GM12878 (cell line): ENCODE measurements around the gene PASK. TPM values are rescaled to one million over a fixed set of nuclear protein-coding genes. Genes with fewer than 3 reads are reported as not detected.

Experiments used
- ATAC-seq: fragments of 200-7000 bp; cut with Tn5 transposase; 3 replicates; pipeline ENCODE4 v1.9.1; 2020; ENCODE audit warnings: mild to moderate bottlenecking, moderate library complexity
- BruUV-seq: library from RNA; stranded (reverse); fragments of 400-500 nt; replicated peaks from 2 replicates; lab custom pipeline; 2021; lab: Mats Ljungman, UMichigan
- CTCF ChIA-PET: fragments of 300-600 bp; sonication (Branson Sonifier 250); formaldehyde crosslinking; extraction: SDS; loops from one replicate; lab custom pipeline; 2021; ENCODE audit warnings: inconsistent platforms; lab: Yijun Ruan, JAX
- POLR2A ChIA-PET: fragments of 350-600 bp; formaldehyde crosslinking; extraction: SDS; loops from one replicate; lab custom pipeline; 2021; ENCODE audit warnings: inconsistent platforms; lab: Charles Lee
- RAD21 ChIA-PET: fragments of 300-600 bp; sonication (Branson Sonifier 250); formaldehyde crosslinking; loops from one replicate; lab custom pipeline; 2023; ENCODE audit warnings: antibody characterized with exemption; ENCODE audit not compliant: unreplicated experiment; lab: Charles Lee
- SMC1A ChIA-PET: fragments of 300-600 bp; sonication (Branson Sonifier 250); formaldehyde crosslinking; loops from one replicate; lab custom pipeline; 2023; ENCODE audit not compliant: unreplicated experiment, uncharacterized antibody; lab: Charles Lee
- DNase-seq: peaks from one replicate; pipeline ENCODE4 v3.0.0-alpha.2; 2011; ENCODE audit warnings: low read depth, low spot score
- FAIRE-seq: peaks from 3 replicates; lab custom pipeline; 2011; peaks lifted over from hg19 to GRCh38; lab: Jason Lieb, UNC
- H2AFZ ChIP-seq: 2 replicates; pipeline ENCODE4 v1.6.0; 2011; ENCODE audit warnings: low read depth, low read length, control low read depth; ENCODE audit not compliant: control insufficient read depth
- H3K27ac ChIP-seq: 2 replicates; pipeline ENCODE4 v1.5.1; 2011; ENCODE audit warnings: control low read depth; ENCODE audit not compliant: control insufficient read depth, insufficient read depth
- H3K27me3 ChIP-seq, 2 experiments: replicated peaks in 1 of 2; 2 replicates each; pipeline versions ENCODE4 v1.6.0 to v1.6.1; 2011; ENCODE audit warnings: low read length in 1 of 2; ENCODE audit not compliant: control insufficient read depth in 2 of 2, insufficient read depth in 2 of 2
- H3K36me3 ChIP-seq, 2 experiments: 2 replicates each; pipeline ENCODE4 v1.5.1; 2011; ENCODE audit warnings: low read length in 1 of 2; ENCODE audit not compliant: control insufficient read depth in 2 of 2, insufficient read depth in 2 of 2
- H3K4me1 ChIP-seq: 2 replicates; pipeline ENCODE4 v1.6.1; 2011; ENCODE audit warnings: mild to moderate bottlenecking, low read length, moderate library complexity, mixed read lengths; ENCODE audit not compliant: control insufficient read depth, insufficient read depth
- H3K4me2 ChIP-seq: 2 replicates; pipeline ENCODE4 v1.6.0; 2011; ENCODE audit warnings: control low read depth; ENCODE audit not compliant: control insufficient read depth, insufficient read depth
- H3K4me3 ChIP-seq: fragments of 200-600 bp; sonication (generic); 2 replicates; pipeline ENCODE4 v1.5.1; 2016
- H3K79me2 ChIP-seq: 2 replicates; pipeline ENCODE4 v1.6.0; 2011; ENCODE audit warnings: low read length; ENCODE audit not compliant: control insufficient read depth, insufficient read depth
- H3K9ac ChIP-seq: 2 replicates; pipeline ENCODE4 v1.8.0; 2011; ENCODE audit warnings: low read length, control low read depth, mixed read lengths; ENCODE audit not compliant: control insufficient read depth, insufficient read depth
- H3K9me3 ChIP-seq: replicated peaks from 3 replicates; pipeline ENCODE4 v1.5.1; 2011; ENCODE audit warnings: mild to moderate bottlenecking, low read length; ENCODE audit not compliant: control insufficient read depth, insufficient read depth
- H4K20me1 ChIP-seq: 2 replicates; pipeline ENCODE4 v1.6.0; 2011; ENCODE audit not compliant: control insufficient read depth, insufficient read depth
- BACH1 ChIP-seq: fragments of 450-650 bp; IDR thresholded peaks from 2 replicates; pipeline ENCODE4 v1.6.1; 2017; ENCODE audit warnings: mild to moderate bottlenecking, borderline replicate concordance
- CHD4 ChIP-seq: fragments of 200-600 bp; sonication (generic); IDR thresholded peaks from 2 replicates; pipeline ENCODE4 v1.6.1; 2016; ENCODE audit warnings: mild to moderate bottlenecking
- E2F8 ChIP-seq: fragments of 450-650 bp; IDR thresholded peaks from 2 replicates; pipeline ENCODE4 v1.6.1; 2018; ENCODE audit warnings: mild to moderate bottlenecking, low read depth, moderate library complexity; ENCODE audit not compliant: partially characterized antibody
- ESRRA ChIP-seq: IDR thresholded peaks from 2 replicates; pipeline ENCODE4 v1.6.1; 2012; ENCODE audit warnings: mild to moderate bottlenecking, low read length, improper control_type of control experiment
- FOXM1 ChIP-seq: IDR thresholded peaks from 2 replicates; pipeline ENCODE4 v1.6.1; 2012; ENCODE audit warnings: low read depth, mild to moderate bottlenecking, inconsistent platforms, low read length, moderate library complexity
- IRF3 ChIP-seq: fragments of 450-650 bp; IDR thresholded peaks from 2 replicates; pipeline ENCODE4 v1.6.1; 2014; ENCODE audit warnings: mild to moderate bottlenecking
- KAT2A ChIP-seq: conservative IDR thresholded peaks from 2 replicates; pipeline ENCODE4 v1.6.1; 2011; ENCODE audit warnings: low read depth, low read length; ENCODE audit not compliant: control insufficient read depth
- MEF2A ChIP-seq: IDR thresholded peaks from 2 replicates; pipeline ENCODE4 v1.6.1; 2011; ENCODE audit warnings: low read depth, mild to moderate bottlenecking, low read length, moderate library complexity; ENCODE audit not compliant: insufficient read depth
- MTA2 ChIP-seq: fragments of 450-650 bp; IDR thresholded peaks from 2 replicates; pipeline ENCODE4 v1.6.1; 2016; ENCODE audit warnings: low read depth, mild to moderate bottlenecking, moderate library complexity
- NFIC ChIP-seq: IDR thresholded peaks from 2 replicates; pipeline ENCODE4 v1.6.1; 2012; ENCODE audit warnings: low read depth, mild to moderate bottlenecking, inconsistent platforms, low read length, moderate library complexity
- RCOR1 ChIP-seq: conservative IDR thresholded peaks from 2 replicates; pipeline ENCODE4 v1.6.1; 2012; ENCODE audit warnings: low read depth, low read length, improper control_type of control experiment
- TAF1 ChIP-seq: IDR thresholded peaks from 2 replicates; pipeline ENCODE4 v1.6.1; 2011; ENCODE audit warnings: mild to moderate bottlenecking, low read depth, low read length, borderline replicate concordance
- ZNF207 ChIP-seq: fragments of 450-650 bp; IDR thresholded peaks from 2 replicates; pipeline ENCODE4 v1.6.1; 2014; ENCODE audit warnings: antibody characterized with exemption, mild to moderate bottlenecking, borderline replicate concordance
- ZZZ3 ChIP-seq: IDR thresholded peaks from 2 replicates; pipeline ENCODE4 v1.6.1; 2011; ENCODE audit warnings: low read depth; ENCODE audit not compliant: control insufficient read depth, insufficient read length
- WGBS: methylation state at CpG from one replicate; pipeline ENCODE4 v1.1.6; 2016; ENCODE audit warnings: low lambda C conversion rate; ENCODE audit not compliant: insufficient replicate concordance, insufficient coverage; ENCODE audit errors: missing lambda C conversion rate; 5-methylcytosine and 5-hydroxymethylcytosine counted together
- in situ Hi-C: fragments of 300-500 bp; cut with MboI; formaldehyde crosslinking; loops from 9 replicates; pipeline ENCODE4 v1.14.3; 2018; ENCODE audit warnings: mixed read lengths
- intact Hi-C: fragments of 100-400 bp; cut with micrococcal nuclease; formaldehyde crosslinking; loops from one replicate; pipeline ENCODE4 v1.14.2; 2022; ENCODE audit not compliant: unreplicated experiment
- polyA plus RNA-seq, 11 experiments: library from polyadenylated mRNA; depleted of rRNA in 4 of 11; unstranded in 6 of 11; stranded (reverse) in 5 of 11; fragments of >200 nt; fragmentation: Nextera tagmentation in 4 of 11; fragmentation: Illumina TruSeq in 1 of 11; extraction: Ambion mirVana in 4 of 11; extraction: Trizol in 1 of 11; gene quantifications; 1 replicate in 1 of 11; 2 replicates in 10 of 11; pipeline versions ENCODE4 v1.2.1 to v1.2.3, GENCODE V29; 2011 to 2016; ENCODE audit warnings: inconsistent platforms in 2 of 11, missing spikeins in 2 of 11, low read depth in 1 of 11
- total RNA-seq, 4 experiments: library from RNA; depleted of rRNA in 3 of 4; stranded (reverse); fragments of >200 nt in 3 of 4; fragmentation: Illumina TruSeq in 1 of 4; extraction: Trizol in 1 of 4; gene quantifications; 2 replicates each; pipeline versions ENCODE4 v1.2.1 to v1.2.3, GENCODE V29; 2013 to 2021

PASK gene
- total and polyA plus RNA-seq, 10 of the 15 experiments (the other 5 are each of a cell fraction or from before 2014, with no cell fraction given) = 9.6 to 62.2 (median 28.5) TPM

- Histone ChIP-seq H3K27ac (no peak overlapping the region), H3K4me1 (no peaks in the 10 kb centered on the region), H3K79me2 (no peaks in the 10 kb centered on the region), H2AFZ (no peak overlapping the region), H3K27me3 (no peaks in the 10 kb centered on the region; a peak in 1 of 4 replicates), H4K20me1 (no peaks in the 10 kb centered on the region), H3K9ac (no peak overlapping the region), H3K4me3 (no peak overlapping the region)
- ChIA-PET RAD21 (no interaction called here), SMC1A (no interaction called here)
- no peak for FAIRE-seq
- no peak for ATAC-seq
- no TSS peak for BruUV-seq
- in situ Hi-C loops = no loop called here
- 70% methylated on average over 21 of the region's 21 CpGs for WGBS
- TF ChIP-seq NFIC = no peak
- TF ChIP-seq IRF3 = no peak
- no peak for TF ChIP-seq E2F8
- no peak for TF ChIP-seq ESRRA
- no peak for TF ChIP-seq FOXM1
- TF ChIP-seq BACH1 = no peak
- no peak for TF ChIP-seq RCOR1
- TF ChIP-seq CHD4 = no peak
- TF ChIP-seq ZNF207 = no peak
- TF ChIP-seq ZZZ3 = no peak
- no peak for TF ChIP-seq MEF2A
- TF ChIP-seq MTA2 = no peak
- TF ChIP-seq TAF1 = no peak
- TF ChIP-seq KAT2A = no peak
- TF ChIP-seq, all 136 proteins: peak for 0
- Histone ChIP-seq H3K4me2 (no peak overlapping the region), H3K9me3 (no peaks in the 10 kb centered on the region), H3K36me3 (no peaks in the 10 kb centered on the region)
- ChIA-PET POLR2A (no interaction called here), CTCF (no interaction called here)
- intact Hi-C loops = no loop called here
- no peak for DNase-seq
These were observed 81.7 kb downstream of the PASK start for GRCh38 chr2:241067501-241068135.
